Suprapubic skin (tissue), 3 donors: Measurements from ENCODE around the gene SULT1A2.
"Not testable (repeated sequence)": the region's sequence is repeated elsewhere in the genome, so short reads cannot be mapped to it uniquely, and the experiment has no call there.

Experiments
- CTCF ChIP-seq, 2 donors: fragments of 200-600 bp in 1 of 2; fragments of 450-650 bp in 1 of 2; sonication (generic) in 1 of 2; IDR thresholded peaks; one replicate each; pipeline ENCODE4 v1.5.1; 2016 to 2019; ENCODE audit warnings: antibody characterized with exemption in 2 of 2, mild to moderate bottlenecking in 1 of 2, moderate library complexity in 1 of 2
- POLR2AphosphoS5 ChIP-seq, 3 donors: sonication (generic); formaldehyde crosslinking; IDR thresholded peaks; one replicate each; pipeline ENCODE4 v1.6.1; 2017; ENCODE audit warnings: antibody characterized with exemption in 3 of 3

- TF ChIP-seq CTCF, POLR2AphosphoS5 (IDR thresholded peaks at IDR 0.05): not testable (repeated sequence)
These were observed 23.5 kb upstream of the SULT1A2 start for GRCh38 chr16:28620316-28620715.
